Activated CD4-positive, alpha-beta T cell treated with anti-CD3 and anti-CD28 coated beads for 1 hour (primary cell): ENCODE data around the gene SLC18A2.

ENCODE experiments used
- DNase-seq: peaks from one replicate; pipeline ENCODE4 v3.0.0-alpha.2; 2020

The SLC18A2 gene

DNA sequence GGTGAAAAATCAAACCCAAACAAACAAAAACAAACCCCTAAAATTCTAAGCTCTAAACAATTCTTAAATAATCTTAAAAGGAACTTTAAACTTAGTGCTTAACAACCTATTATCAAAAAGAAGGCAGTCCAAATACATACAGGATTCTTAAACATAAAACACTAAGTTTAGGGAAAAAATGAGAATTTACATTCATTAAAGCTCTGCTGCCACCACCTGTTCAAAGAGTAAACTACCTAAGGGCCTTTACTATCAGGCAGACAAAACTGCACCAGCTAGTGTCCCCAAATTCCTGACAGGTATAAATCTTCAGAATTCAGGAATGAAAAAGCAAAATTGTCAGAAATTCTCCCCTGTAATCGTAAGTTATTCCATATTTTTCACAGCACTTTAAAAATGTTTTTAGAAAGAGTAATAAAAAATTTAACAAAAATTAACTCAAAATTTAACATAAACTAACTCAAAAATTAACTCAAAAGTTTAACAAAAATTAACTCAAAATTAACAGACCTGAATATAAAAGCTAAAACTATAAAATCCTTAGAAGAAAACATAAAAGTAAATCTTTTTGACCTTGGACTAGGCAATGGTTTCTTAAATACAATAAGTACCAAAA lies 79.2 kb downstream of the SLC18A2 start:
- DNase-seq, result no peak

DNA sequence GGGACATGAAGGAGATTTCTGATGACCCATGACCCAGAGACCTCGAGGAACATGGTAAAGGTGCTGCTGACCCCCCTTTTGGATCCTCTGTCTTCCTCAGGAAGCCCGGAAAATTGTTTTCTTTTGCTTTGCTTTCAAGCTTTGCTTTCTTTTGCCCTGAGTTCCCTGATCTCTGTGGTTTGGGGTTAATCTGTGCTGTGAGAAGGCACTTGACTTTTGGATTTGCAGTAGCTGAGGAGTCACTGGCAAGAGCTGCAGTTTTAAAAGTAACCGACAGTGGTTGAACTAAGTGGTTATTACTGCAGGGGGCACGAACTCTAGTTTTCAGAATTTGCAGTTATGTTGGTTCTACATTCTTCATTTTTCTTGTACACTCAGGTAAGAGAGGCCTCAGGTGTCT lies 81.3 kb downstream of the SLC18A2 start:
- DNase-seq, result no peak

DNA sequence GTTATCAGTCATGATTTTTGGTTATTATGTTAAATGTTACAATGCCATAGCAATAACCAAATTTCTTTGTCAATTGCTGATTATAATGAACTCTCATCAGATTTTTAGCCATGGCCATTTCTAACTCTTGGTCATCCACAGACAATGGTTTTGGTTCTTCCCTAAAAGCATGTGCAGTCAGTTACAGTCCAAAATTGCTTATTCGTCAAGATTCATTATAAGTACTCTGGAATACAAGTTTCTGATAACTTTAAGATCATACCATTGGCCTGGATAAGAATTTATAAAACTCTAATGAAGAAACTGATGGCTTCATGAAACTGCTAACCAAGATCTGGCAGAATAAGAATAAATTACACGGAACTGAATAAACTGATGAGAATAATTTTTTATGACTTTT lies 83.5 kb downstream of the SLC18A2 start:
- DNase-seq, result no peak

DNA sequence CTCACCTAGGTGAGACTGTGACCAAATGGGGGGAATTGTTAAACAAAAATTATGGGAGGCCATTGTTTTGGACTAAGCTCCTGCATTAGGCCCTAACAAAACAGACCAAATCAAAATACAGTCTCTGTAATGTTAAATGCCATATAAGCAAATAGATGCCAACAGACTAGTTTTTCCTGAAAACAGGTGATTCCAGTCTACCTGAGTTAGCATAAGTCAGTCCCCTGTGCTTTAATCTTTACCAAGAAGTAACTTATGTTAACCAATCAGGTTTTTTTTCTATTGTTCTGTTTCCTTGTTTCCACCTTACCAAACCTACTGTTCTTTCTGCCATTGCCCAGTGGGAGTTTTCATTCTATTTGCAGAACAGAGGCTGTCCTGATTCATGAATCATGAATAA lies 86.3 kb downstream of the SLC18A2 start:
- no peak for DNase-seq
